Cerebellar cortex (tissue), 1 donor: Measurements from ENCODE around the gene CFP.

ENCODE experiments used
- DNase-seq: peaks from one replicate; pipeline ENCODE4 v3.0.0-alpha.2; 2015; ENCODE audit warnings: low spot score

The CFP gene

DNA sequence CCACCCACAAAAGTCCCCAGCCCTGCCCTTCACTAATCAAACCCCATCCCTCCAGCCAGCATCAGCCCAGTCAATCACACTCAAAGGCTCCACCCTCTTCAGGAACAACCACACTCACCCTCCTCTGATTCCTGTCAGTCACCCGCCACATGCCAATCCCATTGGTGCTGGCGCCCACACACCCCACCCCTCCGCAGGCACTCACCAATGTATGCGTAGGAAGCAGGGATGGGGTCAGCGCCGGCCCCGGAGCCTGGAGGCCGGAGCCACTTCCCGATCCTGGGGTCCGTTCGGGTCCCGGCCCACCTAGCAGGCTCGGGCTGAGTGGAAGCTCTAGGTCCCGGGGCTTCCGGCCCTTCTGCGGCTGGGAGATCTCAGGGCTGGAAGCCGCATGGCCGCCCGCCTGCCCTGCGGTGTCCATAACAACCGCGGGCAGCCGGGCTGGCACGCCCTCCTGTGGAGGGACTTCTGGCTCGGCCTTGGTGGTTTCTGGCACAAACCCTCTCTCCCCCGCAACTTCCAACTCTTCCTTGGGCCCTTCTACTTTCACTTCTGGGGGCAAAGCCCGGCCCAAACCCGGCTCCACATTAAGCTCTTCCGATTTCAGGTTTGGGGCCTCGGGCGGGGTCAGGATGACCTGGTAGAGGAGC lies 7.9 kb upstream of the CFP start:
- DNase-seq, result peak; percentile 73

DNA sequence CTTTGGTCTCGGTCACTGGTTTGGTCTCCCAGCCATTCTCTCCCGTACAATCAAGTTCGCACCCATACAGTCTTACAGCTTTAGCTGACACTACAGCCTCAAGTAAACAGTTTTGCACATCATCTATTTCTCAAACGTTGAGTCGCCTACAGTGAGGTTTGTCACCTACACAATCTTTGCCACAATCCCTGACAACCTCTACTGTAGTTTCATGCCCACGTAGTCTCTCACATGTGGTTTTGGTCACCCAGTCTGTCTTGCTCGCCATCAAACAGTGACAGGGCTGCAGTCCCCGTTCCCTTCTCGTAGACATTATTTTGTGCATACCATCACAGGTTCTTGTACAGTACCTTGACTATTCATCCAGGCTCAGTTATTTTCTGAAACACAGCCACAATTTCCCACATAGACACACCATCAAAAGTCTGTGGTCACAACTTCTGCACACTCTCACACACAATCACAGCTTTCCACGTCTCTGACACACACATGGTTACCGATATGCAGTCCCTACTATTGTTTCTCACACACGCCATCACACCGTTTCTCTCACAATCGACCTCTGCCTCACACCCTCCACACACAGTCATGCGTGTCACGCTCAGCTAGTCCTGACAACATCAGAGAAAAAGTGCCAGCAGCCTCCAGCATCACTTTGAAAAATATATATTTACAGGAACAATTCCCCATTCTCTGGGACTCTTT lies 5.3 kb upstream of the CFP start:
- no peak for DNase-seq

DNA sequence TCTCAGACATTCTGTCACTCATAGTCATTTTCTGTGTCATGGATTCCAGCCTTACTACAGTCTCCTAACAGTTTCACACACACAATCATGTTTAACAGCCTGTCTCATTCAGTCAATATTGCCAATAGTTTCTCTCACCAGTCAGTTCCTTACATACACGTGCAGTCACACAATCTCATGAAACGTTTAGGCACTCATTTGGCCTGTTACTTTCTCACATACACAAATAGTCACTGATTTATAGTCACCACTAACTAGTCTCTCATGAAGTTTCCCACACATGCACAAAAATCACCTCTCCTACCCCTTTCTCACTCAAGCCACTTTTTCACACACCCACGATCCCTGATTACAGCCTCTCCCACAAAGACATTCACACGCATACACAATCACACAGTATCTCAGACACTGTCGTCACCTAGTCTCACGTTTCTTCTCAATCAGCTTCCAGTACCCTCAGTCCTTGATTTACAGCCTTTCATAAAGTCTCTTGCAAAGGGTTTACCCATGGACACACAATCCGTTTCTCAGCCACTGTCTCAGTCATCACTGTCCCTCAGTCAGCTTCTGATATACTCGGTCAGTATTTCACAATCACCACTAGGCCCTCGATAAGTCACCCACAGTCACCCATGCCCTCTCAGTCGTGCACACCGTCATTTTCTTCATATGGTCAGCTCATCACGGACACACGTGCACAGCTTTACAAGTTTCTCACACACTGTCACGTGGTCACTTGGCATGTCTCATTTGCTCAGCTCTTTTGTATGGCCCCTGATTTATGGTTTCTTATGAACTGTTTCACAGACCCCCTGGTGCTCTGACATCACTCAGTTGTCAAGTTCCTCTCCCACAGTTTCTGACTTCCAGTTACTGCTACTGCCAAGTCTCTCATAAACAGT lies 4.2 kb upstream of the CFP start:
- no peak for DNase-seq

DNA sequence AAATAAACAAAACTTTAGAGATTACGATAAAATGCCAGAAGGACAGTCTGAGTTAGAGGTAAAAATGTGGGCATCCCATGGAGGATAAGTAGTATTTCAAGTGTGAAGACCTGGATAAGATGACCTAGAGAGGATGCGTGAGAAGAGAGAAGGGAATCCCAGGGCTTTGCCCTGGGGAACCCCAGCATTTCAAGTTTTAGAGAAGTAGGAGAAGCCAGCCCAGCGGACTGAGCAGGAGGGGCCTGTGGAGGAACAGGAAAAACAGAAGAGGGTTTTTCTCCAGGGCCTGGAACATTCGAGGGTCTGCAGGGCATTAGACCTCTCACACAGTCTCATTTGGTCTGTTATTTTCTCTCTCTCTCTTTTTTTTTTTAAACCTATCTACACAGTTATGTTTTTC lies 2.9 kb upstream of the CFP start:
- no peak for DNase-seq

DNA sequence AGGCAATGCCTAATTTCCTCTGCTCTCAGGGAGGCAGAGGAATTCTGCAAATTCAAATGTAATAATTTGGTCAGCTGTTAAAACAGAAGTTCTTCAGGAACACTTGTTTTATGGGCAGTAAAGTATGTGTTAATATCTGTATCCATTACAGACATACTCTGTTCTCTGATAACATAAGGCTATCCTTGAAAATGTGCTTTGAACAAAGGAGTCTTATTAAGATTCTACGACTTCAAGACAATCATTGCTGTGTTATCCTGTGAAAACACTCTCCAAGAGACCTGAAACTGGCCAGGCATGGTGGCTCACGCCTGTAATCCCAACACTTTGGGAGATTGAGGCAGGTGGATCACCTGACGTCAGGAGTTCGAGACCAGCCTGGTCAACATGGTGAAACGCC lies 1.9 kb upstream of the CFP start:
- DNase-seq, result no peak

DNA sequence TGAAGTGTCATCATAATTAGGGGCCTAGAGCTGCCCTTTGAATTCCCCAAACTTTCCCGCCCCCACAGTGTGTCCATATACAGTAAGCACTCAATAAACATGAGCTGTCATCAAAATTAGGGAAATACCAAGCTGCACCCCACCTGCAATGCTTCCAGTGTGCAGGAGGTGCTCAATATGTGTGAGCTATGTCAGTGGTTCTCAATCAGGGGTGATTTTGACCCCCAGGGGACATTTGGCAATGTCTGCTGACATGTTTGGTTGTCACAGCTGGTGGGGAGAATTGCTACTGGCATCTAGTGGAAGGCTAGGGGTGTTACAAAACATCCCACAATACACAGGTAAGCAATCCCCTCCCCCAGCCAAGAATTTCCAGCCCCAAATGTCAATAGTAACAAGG lies 748 bp downstream of the CFP start:
- no peak for DNase-seq

DNA sequence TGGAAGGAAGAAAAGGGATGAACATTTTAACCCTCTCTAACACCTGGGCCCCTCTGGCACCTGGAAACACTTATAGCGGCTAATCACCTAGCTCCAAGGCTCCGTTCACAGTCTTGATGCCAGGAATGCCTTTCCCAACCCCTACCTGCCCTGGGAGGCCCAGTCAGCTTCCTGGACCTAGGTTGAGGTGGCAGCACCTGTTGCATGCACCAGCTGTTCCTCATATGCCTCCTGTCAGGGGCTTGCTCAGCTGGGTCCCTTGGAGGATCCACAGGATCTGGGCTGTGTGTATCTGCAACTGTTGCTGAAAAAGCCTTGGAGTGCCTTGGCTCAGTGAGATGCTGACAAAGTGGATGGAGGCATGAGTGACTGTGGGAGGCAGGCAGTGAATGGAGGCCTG lies 4.4 kb downstream of the CFP start:
- no peak for DNase-seq

DNA sequence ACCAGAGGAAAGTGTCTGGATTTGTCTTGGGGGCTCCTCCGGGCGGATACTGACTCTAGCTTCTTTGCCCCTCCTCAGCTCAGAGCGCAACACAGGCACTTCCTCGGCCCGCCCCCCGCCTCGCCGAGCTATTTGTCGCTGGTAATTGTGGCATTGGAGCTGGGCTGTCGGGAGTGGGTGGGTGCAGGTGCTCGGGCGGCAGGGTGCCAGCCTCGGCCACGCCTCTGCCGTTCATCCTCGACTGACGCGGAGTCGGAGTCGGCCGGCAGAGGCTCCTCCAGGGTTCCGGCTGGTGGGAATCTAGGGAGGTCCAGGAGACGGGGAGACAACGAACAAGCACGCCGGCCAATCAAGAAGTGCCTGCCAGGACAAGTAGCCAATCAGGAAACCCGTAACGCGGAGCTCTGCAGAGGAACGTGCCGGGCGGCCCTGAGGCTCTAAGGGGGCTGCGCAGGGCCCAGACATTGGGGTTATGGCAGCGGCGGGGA lies 6.1 kb downstream of the CFP start:
- DNase-seq, result peak; percentile 87

DNA sequence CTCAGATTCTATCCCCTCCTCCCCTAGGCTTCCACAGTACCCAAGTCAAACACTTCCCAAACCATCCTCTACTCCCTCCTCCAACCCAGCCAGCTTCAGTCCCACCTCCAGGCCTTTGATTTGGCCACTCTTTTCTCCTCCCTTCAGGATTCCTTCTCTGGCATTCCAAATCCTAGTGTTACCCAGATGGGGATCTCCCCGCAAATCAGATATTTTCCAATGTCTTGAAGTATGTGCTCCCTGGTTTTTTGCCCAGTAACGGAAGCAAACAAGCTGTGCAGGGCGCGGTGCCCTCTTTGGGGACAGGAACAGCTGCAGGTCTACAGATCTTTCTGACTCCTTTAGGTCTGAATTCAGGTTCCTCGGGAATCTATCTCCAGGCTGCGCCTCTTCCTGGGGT lies 7.9 kb downstream of the CFP start:
- DNase-seq, result no peak

DNA sequence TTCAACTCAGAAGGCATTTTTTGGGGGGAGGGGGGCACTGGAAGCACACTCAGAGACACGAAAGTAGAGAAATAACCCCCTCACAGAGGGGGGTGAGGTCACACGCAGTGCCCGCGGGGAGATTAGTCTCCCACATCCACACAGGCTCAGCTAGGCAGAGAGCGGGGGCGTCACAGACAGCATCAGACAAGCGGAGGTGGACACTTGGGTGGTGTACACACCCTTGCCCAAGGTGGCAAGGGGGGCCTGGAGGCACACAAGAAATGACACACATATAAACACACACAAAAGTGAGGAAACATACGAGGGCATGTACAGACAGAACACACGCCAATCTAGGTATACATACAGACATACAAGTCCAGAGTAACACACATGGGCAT lies 9.4 kb downstream of the CFP start:
- no peak for DNase-seq

DNA sequence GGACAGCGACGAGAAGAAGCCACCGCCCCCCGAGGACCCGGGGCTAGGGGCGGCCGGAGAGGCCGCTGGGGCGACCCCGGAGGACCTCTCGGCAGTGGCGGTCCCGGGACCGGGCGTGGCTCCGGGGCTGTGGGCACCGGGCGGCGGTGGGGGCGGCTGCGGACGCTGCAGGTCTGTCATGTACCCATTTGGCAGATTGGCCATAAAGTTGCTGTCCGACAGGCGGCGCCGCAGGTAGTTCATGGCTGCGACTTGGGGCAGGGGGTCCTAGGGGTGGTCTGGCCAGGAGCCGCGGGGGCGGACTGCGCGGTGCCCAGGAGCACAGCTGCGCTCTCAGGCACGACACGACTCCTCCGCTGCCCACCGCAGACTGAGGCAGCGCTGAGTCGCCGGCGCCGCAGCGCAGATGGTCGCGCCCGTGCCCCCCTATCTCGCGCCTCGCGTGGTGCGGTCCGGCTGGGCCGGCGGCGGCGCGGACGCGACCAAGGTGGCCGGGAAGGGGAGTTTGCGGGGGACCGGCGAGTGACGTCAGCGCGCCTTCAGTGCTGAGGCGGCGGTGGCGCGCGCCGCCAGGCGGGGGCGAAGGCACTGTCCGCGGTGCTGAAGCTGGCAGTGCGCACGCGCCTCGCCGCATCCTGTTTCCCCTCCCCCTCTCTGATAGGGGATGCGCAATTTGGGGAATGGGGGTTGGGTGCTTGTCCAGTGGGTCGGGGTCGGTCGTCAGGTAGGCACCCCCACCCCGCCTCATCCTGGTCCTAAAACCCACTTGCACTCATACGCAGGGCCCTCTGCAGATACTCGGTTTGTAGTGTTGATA lies 10.0 kb downstream of the CFP start, which contains the start of gene SYN1:
Gene SYN1, minus strand, starts transcription at position 372 of the 817 bp plus-strand sequence. Its CDS starts 129 bp downstream, at position 243.
- peak; percentile 76 for DNase-seq

DNA sequence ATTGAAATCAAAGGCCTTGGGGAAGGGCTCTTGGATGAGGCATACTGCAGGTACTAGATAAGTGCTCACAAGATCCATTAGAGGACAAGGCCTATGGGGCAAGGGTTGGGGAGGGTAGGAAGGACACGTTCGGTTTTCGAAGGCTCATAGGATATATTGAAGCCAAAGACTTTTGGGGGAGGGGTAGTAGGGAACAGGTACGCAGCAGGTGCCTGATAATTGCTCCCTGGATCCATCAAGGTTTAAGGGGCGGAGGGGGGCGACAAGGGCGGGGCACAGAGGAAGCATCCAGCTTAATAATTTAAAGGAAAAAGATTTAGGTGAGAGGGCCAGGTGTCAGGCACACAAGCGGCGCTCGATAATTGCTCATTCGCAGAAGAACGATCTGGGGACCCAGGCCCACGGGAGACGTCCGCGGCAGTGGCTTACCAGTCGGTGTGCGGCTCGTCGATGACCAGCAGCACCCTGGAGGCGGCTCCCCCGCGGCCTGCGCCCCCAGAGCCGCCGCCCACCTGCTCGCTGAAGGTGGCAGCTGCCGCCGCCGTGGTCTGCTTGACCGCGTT lies 10.7 kb downstream of the CFP start:
- no peak for DNase-seq

DNA sequence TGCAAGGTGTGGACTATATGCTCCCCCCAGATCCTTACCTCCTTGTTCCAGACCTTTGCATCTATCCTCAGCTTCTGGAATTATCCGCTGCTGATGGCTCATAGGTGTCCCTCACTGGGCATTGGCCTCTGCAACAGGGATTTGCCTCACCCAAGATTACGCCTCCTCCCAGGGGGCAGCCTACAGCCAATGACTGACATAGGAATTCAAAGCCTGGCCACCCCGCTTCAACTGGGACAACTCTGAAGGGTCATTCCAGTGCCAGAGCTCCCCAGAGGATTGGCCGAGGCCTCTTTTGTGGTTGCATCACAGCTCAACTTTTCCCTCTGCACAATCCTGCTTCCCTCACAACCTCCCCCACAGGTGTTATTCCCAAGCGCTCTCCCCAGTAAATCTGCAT lies 15.1 kb downstream of the CFP start:
- DNase-seq, result no peak

DNA sequence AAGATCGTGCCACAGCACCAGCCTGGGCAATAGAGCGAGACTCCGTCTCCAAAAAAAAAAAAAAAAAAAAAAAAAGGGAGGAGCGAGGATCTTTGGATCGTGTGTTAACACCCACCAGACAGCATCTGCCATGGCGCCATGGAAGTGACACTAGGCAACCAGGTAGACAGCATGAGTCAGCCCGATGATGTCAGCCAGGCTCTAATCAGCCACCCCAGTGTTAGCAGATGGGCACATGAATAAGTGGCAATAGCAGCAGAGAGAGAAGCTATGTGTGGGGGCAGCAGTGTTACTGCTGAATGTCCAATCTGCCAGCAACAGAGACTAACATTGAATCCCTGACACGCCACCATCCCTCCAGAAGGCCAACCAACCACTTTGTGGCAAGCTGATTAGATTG lies 16.6 kb downstream of the CFP start:
- peak; percentile 63 for DNase-seq

DNA sequence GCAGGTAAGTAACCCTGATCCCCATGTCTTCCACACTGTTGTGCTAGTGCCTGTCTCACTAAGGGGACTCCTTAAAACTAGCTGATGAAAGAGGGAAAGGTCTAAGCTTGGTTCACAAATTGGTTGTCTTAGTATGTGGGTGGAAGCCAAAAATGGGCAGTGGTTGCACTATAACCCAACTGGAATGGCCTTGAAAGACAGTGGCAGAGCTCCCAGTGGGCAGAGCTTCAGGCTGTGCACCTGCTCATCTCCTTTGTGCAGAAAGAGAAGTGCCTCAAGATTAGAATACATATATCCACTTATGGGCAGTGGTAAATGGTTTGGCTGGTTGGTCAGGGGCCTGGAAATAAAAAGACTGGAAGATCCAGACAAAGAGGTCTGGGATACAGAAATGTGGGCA lies 17.3 kb downstream of the CFP start:
- no peak for DNase-seq

DNA sequence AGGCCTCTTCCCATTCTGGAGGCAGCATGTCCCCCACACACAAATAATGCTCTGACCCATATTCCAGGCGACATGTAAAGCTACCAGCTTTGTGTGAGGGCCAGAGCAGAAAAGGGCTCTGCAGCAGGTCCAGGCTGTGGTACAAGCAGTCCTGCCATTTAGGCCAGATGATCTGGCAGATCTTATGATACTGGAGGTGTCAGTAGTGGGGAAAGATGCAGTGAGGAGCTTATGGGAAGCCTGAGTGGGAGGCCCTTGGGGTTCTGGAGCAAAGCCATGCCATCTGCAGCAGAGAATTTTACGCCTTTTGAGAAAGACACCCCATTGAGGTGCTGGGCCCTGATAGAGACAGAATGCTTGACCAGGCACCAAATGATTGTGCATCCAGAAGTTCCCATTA lies 17.8 kb downstream of the CFP start:
- peak; percentile 72 for DNase-seq

DNA sequence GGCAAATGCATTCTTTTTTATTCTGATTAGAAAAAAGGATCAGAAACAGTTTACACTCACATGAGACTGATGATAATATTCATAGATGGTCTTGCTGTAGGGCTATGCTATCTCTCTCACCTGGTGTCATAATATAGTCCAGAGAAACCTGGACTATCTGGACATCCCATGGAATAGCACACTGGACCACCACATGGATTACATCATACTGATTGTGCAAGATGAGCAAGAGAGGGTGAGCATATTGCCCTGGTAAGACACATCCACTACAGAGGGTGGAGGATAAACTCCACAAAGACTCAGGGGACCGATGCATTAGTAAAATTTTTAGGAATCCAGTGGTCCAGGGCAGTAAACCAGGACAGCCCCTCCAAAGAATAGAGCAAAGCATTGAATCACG lies 18.2 kb downstream of the CFP start:
- DNase-seq, result no peak

DNA sequence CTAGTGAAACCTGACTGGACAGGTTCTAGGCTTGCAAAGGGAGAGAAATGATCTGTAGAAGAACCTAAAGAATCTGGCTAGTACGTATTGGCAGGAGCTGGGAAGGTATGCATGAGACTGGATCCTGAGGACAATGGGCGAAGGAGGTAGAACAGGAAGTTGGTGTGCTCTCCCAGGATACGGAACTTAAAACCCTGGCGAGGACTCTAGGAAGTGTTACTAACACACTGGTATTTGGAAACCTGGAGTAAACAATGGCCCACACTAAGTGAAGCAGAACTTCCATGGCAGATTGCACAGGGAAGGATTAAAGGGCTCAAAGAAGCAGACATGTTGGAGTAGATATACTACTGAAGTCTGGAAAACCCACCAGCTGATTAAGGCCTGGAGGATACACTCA lies 19.2 kb downstream of the CFP start:
- DNase-seq, result no peak

DNA sequence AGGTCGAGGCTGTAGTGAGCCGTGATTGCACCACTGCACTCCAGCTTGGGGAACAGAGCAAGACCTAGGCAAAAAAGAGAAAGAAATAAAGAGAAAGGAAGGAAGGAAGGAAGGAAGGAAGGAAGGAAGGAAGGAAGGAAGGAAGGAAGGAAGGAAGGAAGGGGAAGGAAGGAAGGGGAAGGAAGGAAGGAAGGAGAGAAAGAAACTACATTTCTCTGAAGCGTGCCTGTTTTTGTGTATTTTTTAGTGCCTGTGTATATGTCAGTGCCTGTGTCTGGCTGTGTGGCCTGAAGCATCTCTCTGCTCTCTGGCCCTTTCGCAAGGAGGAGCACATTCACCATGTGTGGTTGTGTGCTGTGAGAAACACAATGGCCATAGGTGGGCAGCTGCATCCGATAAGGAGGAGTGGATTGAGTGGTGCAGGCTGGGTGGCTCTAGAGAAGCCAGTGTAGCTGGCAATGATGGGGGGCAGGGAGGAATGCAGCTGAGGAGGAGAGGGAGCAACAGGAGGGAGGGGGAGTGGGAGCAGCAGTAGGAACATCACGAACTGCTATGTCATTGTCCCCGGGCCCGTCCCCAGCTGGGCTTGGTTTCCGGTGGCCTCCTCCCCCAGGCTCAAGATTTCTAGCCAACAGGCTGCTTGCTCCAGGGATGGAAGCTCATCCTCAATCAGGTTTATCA lies 21.5 kb downstream of the CFP start:
- DNase-seq, result no peak

DNA sequence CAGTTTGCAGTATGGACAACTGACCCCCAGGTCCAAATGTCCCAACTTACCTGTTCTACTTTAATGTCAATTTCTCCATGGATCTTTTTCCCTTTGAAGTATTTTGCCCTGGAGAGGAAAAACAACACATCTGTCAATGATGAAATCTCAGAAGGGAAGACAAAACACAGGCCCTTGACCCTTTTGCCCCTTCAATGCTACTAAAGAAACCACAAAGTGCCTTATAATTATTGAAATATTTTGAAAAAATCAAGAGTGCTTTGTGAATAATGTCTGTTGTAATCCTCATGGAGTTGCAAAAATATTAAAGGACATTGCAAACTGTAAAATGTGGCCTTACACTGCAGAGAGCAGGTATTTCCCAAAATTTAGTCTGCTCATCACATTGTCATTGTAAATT lies 22.6 kb downstream of the CFP start:
- no peak for DNase-seq

DNA sequence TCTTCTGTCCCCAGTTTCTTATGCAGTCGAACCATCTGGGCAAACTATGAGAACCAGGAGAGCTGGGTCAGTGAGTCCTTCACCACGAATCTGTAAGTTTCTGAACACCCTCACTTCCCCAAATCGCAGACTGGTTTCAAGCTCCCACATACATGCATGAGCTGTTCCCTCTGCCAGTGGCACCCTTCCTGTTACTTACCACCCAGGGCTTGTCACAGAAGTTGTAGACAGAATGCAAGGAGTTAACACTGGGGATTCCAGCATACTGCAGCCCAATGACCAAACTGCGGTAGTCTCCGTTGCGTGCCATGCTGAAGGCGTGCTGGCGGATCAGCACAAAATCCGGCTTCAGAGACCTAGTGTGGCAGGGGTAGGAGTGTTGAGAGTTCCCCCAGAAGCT lies 24.7 kb downstream of the CFP start:
- no peak for DNase-seq
